Measurements from ENCODE around the gene VPS11.

Gene VPS11

DNA sequence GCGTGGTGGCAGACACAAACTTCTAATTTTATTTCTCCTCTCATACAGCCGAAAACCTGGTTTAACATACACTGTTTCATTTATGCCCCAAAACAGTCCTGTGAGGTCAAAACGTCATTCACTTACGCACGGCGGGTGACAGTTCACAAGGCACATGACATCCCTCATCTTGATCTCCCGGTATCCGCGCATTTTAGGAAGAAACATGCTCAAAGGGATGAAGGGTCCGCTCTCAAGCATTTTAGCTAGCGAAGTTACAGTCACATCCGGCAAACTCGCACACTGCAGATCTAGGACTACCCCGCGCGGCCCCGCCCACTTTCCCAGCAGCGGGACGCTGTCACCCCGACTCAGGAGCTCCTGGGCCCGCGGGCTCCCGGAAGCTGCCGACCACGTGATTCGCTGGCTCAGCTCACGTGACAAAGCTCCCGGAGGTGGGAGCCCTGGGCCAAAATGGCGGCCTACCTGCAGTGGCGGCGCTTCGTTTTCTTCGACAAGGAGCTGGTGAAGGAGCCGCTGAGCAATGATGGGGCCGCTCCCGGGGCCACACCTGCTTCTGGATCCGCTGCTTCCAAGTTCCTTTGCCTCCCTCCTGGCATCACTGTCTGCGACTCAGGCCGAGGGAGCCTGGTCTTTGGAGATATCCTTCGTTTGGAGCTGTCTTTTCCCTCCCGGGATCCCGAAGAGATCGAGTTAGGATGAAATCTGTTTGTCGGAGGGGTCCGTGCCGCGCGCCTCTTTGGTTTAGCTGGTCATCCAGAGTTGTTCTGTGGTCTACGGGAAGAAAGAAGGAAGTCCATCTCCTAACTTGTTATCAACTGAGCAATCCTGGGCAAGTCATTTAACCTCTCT, at the start of gene VPS11:
TSS of gene VPS11 (plus strand) at position 448 of the 852 bp plus-strand sequence. CDS start at position 454, 6 bp downstream.
- TF ChIP-seq CTCF (IDR thresholded peaks at IDR 0.05): no peak

GRCh38 chr11:119018074-119018938, 49.3 kb upstream of the VPS11 start, which contains the start of the genes RPS25 and TRAPPC4:
RPS25 (minus strand) TSS chr11:119018343; CDS start chr11:119018284, 59 bp downstream.
TRAPPC4 (plus strand) TSS chr11:119018766; CDS start chr11:119018796, 30 bp downstream.
- TF ChIP-seq CTCF (IDR thresholded peaks at IDR 0.05): no peak

GRCh38 chr11:119019996-119020395, 47.6 kb upstream of the VPS11 start:
- no peak for TF ChIP-seq CTCF (IDR thresholded peaks at IDR 0.05)

DNA sequence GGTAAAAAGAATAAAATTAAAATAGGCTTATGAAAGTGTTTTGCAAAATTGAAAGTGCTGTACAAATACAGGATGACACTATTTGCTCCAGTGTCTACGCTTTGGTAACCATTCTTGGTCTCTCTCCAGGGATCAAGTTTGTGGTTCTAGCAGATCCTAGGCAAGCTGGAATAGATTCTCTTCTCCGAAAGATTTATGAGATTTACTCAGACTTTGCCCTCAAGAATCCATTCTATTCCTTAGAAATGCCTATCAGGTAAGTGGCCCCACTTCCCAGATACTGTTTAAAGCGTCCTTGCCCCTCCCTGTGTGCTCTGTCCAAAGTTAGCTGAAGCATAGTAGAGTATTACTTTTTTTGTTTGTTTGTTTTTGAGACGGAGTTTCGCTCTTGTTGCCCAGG, 46.0 kb upstream of the VPS11 start:
- no peak for TF ChIP-seq CTCF (IDR thresholded peaks at IDR 0.05)

- TF ChIP-seq CTCF (IDR thresholded peaks at IDR 0.05): no peak
These were observed 43.9 kb upstream of the VPS11 start for GRCh38 chr11:119023741-119024140.

GRCh38 chr11:119024430-119025098, 43.1 kb upstream of the VPS11 start:
- no peak for TF ChIP-seq CTCF (IDR thresholded peaks at IDR 0.05)

DNA sequence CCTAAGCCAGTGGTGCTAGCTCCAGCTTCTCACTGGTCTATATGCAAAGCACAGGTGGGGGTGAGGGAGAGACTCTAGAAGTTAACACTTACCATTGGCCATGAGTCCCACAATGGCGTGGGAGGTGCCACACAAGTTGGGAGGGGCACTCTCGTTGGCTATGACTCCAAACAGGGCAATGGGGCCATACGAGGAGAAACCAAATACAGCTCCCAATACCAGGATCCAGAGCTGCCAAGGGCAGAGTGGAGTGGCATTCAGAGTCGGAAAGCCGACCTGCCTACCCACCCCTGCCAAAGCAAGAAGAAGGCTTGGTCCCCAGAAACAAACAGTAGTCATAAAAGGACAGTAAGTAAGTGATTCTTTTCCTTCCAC, 42.5 kb upstream of the VPS11 start:
- no peak for TF ChIP-seq CTCF (IDR thresholded peaks at IDR 0.05)
